CD4-positive, alpha-beta memory T cell (primary cell): ENCODE results near the gene PWP1. TPM values are rescaled to one million over a fixed set of nuclear protein-coding genes. Genes with fewer than 3 reads are reported as not detected.

Experiments
- CTCF ChIA-PET: fragments of 350-600 bp; sonication (Branson Sonifier 250); formaldehyde crosslinking; loops from one replicate; lab custom pipeline; 2021; ENCODE audit warnings: inconsistent platforms; ENCODE audit not compliant: partially characterized antibody; lab: Charles Lee
- POLR2A ChIA-PET: fragments of 350-600 bp; sonication (Branson Sonifier 250); formaldehyde crosslinking; loops from one replicate; lab custom pipeline; 2021; ENCODE audit not compliant: partially characterized antibody; lab: Charles Lee
- DNase-seq, 5 donors: peaks; one replicate each; pipeline versions ENCODE4 v3.0.0 to v3.0.0-alpha.2; 2020 to 2022; ENCODE audit warnings: mixed read lengths in 1 of 5
- H3K27ac ChIP-seq: one replicate; pipeline ENCODE4 v1.7.0; 2013; ENCODE audit warnings: low read depth, low read length
- H3K27me3 ChIP-seq: 2 replicates; pipeline ENCODE4 v1.7.0; 2013; ENCODE audit warnings: mild to moderate bottlenecking, low read length, moderate library complexity; ENCODE audit not compliant: insufficient read depth
- H3K36me3 ChIP-seq: 2 replicates; pipeline ENCODE4 v1.7.0; 2013; ENCODE audit warnings: mild to moderate bottlenecking, low read length, moderate library complexity; ENCODE audit not compliant: insufficient read depth
- H3K4me1 ChIP-seq: 2 replicates; pipeline ENCODE4 v1.7.0; 2013; ENCODE audit warnings: mild to moderate bottlenecking, low read length, moderate library complexity; ENCODE audit not compliant: insufficient read depth
- H3K4me3 ChIP-seq, 2 donors: one replicate each; pipeline ENCODE4 v1.7.0; 2013; ENCODE audit warnings: low read length in 2 of 2, mild to moderate bottlenecking in 1 of 2
- H3K9me3 ChIP-seq, 2 donors: one replicate each; pipeline ENCODE4 v1.7.0; 2013; ENCODE audit warnings: low read length in 2 of 2, control low read depth in 1 of 2; ENCODE audit not compliant: control insufficient read depth in 1 of 2
- H3K27ac Mint-ChIP-seq, 7 donors: one replicate each; pipeline ENCODE4 v1.8.0; 2020 to 2021; ENCODE audit warnings: mixed read lengths in 7 of 7, mild to moderate bottlenecking in 6 of 7, inconsistent platforms in 3 of 7, moderate library complexity in 3 of 7
- H3K27me3 Mint-ChIP-seq, 2 donors: one replicate each; pipeline ENCODE4 v1.8.0; 2020 to 2021; ENCODE audit warnings: mixed read lengths in 2 of 2
- H3K36me3 Mint-ChIP-seq, 2 donors: one replicate each; pipeline ENCODE4 v1.8.0; 2020 to 2021; ENCODE audit warnings: mixed read lengths in 2 of 2, inconsistent platforms in 1 of 2, mild to moderate bottlenecking in 1 of 2
- H3K4me1 Mint-ChIP-seq, 4 donors: one replicate each; pipeline ENCODE4 v1.8.0; 2020 to 2021; ENCODE audit warnings: mixed read lengths in 4 of 4, mild to moderate bottlenecking in 1 of 4
- H3K4me3 Mint-ChIP-seq, 8 donors: one replicate each; pipeline ENCODE4 v1.8.0; 2020 to 2021; ENCODE audit warnings: mixed read lengths in 8 of 8, mild to moderate bottlenecking in 7 of 8, moderate library complexity in 6 of 8, inconsistent platforms in 3 of 8
- H3K9me3 Mint-ChIP-seq, 8 donors: one replicate each; pipeline ENCODE4 v1.8.0; 2020 to 2021; ENCODE audit warnings: mixed read lengths in 8 of 8, mild to moderate bottlenecking in 5 of 8, inconsistent platforms in 3 of 8, moderate library complexity in 1 of 8
- intact Hi-C: fragments of 100-400 bp; cut with micrococcal nuclease; formaldehyde crosslinking; loops from one replicate; pipeline ENCODE4 v1.15.1; 2023
- polyA plus RNA-seq, 2 donors: library from polyadenylated mRNA; unstranded; fragments of 300-500 nt; fragmentation: Illumina TruSeq; gene quantifications; one replicate each; pipeline ENCODE4 v1.2.3, GENCODE V29; 2021
- total RNA-seq, 2 experiments: library from RNA; stranded (reverse); gene quantifications; one replicate each; pipeline ENCODE4 v1.2.3, GENCODE V29; 2021

PWP1 gene
- total and polyA plus RNA-seq, 4 experiments from 2014 or later: 24.3 to 73.1 (median 42.5) TPM

DNA sequence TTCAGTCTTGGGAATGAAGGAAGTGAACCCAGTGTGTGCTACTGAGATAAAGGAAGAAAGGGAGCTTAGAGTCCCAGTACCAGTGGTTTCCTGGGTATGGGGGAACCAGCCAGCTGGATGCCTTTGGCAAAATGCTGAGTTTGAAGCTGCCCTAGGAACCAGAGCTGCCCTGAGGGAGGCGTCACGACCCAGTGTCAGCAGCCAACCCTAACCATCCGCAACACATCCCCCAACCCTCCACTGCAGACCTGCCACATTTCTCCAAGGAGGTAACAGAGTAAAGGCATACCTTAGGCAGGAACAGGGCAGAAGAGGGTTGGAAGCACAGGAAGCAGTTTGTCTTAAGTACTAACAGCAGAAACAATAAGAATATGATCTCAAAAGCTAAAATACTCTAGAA, 46.8 kb downstream of the PWP1 start:
- intact Hi-C loops: no loop called here
- Histone ChIP-seq H3K36me3 (peaks cover 19% of the 10 kb centered on the region), H3K4me3 (no peak overlapping the region), H3K9me3 (no peaks in the 10 kb centered on the region), H3K4me1 (no peaks in the 10 kb centered on the region), H3K27ac (no peak overlapping the region), H3K27me3 (no peaks in the 10 kb centered on the region)
- H3K27me3 Mint-ChIP-seq: no peaks in the 10 kb centered on the region
- CTCF ChIA-PET: no interaction called here
- peak overlapping the region in 2 of 7 donors; percentile 54 to 57 for H3K27ac Mint-ChIP-seq
- H3K9me3 Mint-ChIP-seq: peaks cover 0 to 2% (median 0%) of the 10 kb centered on the region in 8 donors
- no peak overlapping the region for H3K4me3 Mint-ChIP-seq
- peaks cover 0 to 5% (median 0%) of the 10 kb centered on the region in 4 donors for H3K4me1 Mint-ChIP-seq
- POLR2A ChIA-PET: no interaction called here
- peaks cover 35 to 48% of the 10 kb centered on the region in 2 donors for H3K36me3 Mint-ChIP-seq
- no peak for DNase-seq

DNA sequence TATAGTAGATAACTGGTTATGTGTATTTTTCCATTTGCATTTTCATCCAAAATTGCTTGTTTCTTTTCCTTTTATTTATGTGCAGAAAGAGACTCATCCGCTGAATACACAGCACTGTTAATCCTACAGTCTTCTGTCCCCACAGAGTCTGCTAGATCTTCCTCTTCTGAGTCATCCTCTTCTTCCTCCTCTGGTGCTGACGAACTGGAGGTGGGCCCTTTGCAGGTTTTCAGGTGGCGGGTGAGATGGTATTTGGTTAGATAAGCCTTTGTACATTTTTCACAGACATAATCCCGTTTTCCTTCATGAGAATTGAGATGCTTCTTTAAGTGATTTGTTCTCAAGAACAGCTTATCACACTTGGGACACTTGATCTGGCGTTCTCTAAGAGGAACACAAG, 48.5 kb downstream of the PWP1 start:
- no peak for DNase-seq
- Histone ChIP-seq H3K4me1 (no peaks in the 10 kb centered on the region), H3K27me3 (no peaks in the 10 kb centered on the region), H3K4me3 (no peak overlapping the region), H3K9me3 (no peaks in the 10 kb centered on the region), H3K36me3 (peaks cover 37% of the 10 kb centered on the region), H3K27ac (no peak overlapping the region)
- peaks cover 0 to 5% (median 0%) of the 10 kb centered on the region in 4 donors for H3K4me1 Mint-ChIP-seq
- peaks cover 53 to 66% of the 10 kb centered on the region in 2 donors for H3K36me3 Mint-ChIP-seq
- H3K27me3 Mint-ChIP-seq: no peaks in the 10 kb centered on the region
- H3K4me3 Mint-ChIP-seq: no peak overlapping the region
- POLR2A ChIA-PET: no interaction called here
- CTCF ChIA-PET: no interaction called here
- no peaks in the 10 kb centered on the region for H3K9me3 Mint-ChIP-seq
- peak overlapping the region in 4 of 7 donors; percentile 32 to 70 (median 48) for H3K27ac Mint-ChIP-seq
- intact Hi-C loops: no loop called here

DNA sequence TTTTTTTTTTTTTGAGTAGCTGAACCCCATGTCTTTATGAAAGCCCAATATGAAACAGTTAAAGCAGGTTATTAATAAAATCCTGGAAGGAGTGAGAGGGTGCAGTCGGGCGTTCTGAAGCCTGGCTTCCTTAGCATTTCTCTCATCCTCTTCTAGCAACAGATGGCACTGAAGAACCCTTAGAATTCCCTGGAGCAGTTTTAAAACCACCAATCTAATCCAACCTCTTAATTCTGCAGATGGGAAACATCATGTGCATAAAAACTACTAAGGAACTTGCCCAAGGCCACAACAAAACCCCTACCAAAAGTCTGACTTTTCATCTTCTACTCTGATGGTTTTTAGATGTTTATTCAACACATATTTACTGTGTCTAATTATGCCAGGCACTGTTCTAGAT, 50.2 kb downstream of the PWP1 start:
- Mint-ChIP-seq H3K36me3 (peaks cover 64 to 78% of the 10 kb centered on the region in 2 donors), H3K9me3 (no peaks in the 10 kb centered on the region), H3K27ac (no peak overlapping the region), H3K4me1 (peaks cover 0 to 6% (median 0%) of the 10 kb centered on the region in 4 donors), H3K4me3 (no peak overlapping the region), H3K27me3 (no peaks in the 10 kb centered on the region)
- intact Hi-C loops: no loop called here
- Histone ChIP-seq H3K4me3 (no peak overlapping the region), H3K27me3 (no peaks in the 10 kb centered on the region), H3K4me1 (no peaks in the 10 kb centered on the region), H3K9me3 (no peaks in the 10 kb centered on the region), H3K36me3 (peaks cover 48% of the 10 kb centered on the region), H3K27ac (no peak overlapping the region)
- ChIA-PET POLR2A (no interaction called here), CTCF (no interaction called here)
- DNase-seq: no peak

DNA sequence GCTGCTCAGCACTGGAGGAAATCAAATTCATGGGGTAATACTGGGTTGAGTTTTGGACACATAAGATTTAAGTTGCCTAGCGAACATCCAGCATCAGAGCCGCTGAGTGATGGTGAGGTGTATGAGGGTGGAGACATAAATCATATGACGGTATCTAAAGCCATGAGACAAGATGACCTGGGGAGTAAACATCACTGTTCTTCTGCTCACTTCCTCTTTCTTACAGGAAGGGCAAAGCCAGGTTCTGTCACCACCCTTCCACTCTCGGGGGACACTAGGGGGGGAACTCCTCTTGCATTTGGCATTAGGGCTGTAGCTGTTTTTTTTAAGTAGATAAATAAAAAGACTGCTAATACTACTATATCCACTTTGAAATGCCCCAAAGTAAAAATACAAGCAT, 51.3 kb downstream of the PWP1 start:
- Histone ChIP-seq H3K27ac (no peak overlapping the region), H3K9me3 (no peaks in the 10 kb centered on the region), H3K4me1 (no peaks in the 10 kb centered on the region), H3K36me3 (peaks cover 59% of the 10 kb centered on the region), H3K4me3 (no peak overlapping the region), H3K27me3 (no peaks in the 10 kb centered on the region)
- ChIA-PET CTCF (no interaction called here), POLR2A (no interaction called here)
- intact Hi-C loops: no loop called here
- H3K27me3 Mint-ChIP-seq: no peaks in the 10 kb centered on the region
- H3K27ac Mint-ChIP-seq: peak overlapping the region in 3 of 7 donors; percentile 2 to 16 (median 2)
- no peaks in the 10 kb centered on the region for H3K9me3 Mint-ChIP-seq
- no peak for DNase-seq
- H3K36me3 Mint-ChIP-seq: peaks cover 72 to 87% of the 10 kb centered on the region in 2 donors
- no peak overlapping the region for H3K4me3 Mint-ChIP-seq
- H3K4me1 Mint-ChIP-seq: peaks cover 0 to 9% (median 0%) of the 10 kb centered on the region in 4 donors

DNA sequence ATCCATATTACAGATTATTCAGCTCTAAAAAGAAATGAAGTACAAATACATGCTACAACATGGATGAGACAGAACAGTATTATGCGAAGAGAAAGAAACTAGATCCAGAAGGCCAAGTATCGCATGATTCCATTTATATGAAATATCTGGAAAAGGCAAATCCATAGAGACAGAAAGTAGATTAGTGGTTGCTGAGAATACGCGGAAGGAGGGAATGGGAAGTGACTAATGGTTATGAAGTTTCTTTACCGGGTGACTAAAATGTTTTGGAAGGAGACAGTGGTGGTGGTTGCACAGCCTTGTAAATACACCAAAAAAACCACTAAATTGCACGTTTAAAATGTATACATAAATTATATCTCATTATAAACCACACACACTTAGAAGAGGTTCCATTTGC, 62.9 kb downstream of the PWP1 start:
- Histone ChIP-seq H3K4me1 (peaks cover 13% of the 10 kb centered on the region), H3K9me3 (no peaks in the 10 kb centered on the region), H3K27ac (no peak overlapping the region), H3K27me3 (no peaks in the 10 kb centered on the region), H3K36me3 (peaks cover 60% of the 10 kb centered on the region), H3K4me3 (no peak overlapping the region)
- peaks cover 28 to 50% of the 10 kb centered on the region in 2 donors for H3K36me3 Mint-ChIP-seq
- H3K27ac Mint-ChIP-seq: no peak overlapping the region
- DNase-seq: no peak
- no peak overlapping the region for H3K4me3 Mint-ChIP-seq
- POLR2A ChIA-PET: no interaction called here
- CTCF ChIA-PET: no interaction called here
- no peaks in the 10 kb centered on the region for H3K9me3 Mint-ChIP-seq
- H3K27me3 Mint-ChIP-seq: no peaks in the 10 kb centered on the region
- H3K4me1 Mint-ChIP-seq: peaks cover 4 to 12% (median 7%) of the 10 kb centered on the region in 4 donors
- intact Hi-C loops: no loop called here

DNA sequence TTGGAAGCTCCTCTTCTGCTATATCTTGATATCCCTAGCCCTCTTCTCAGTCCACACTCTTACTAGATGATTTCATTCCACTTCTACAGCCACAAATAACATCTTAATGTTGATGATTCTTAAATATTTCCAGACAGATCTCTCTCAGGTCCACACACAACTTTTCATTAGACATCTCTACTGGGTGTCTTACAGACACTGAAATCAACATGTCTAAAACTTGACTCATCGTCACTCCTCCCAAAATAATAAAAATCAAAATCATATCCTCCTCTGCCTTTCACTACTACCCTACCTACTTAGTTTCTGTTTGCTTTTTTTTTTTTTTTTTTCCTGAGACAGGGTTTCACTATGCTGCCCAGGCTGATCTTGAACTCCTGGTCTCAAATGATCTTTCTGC, 63.5 kb downstream of the PWP1 start:
- Mint-ChIP-seq H3K36me3 (peaks cover 33 to 52% of the 10 kb centered on the region in 2 donors), H3K9me3 (no peaks in the 10 kb centered on the region), H3K27me3 (no peaks in the 10 kb centered on the region), H3K4me1 (peaks cover 4 to 12% (median 9%) of the 10 kb centered on the region in 4 donors), H3K27ac (no peak overlapping the region), H3K4me3 (no peak overlapping the region)
- Histone ChIP-seq H3K27me3 (no peaks in the 10 kb centered on the region), H3K36me3 (peaks cover 60% of the 10 kb centered on the region), H3K4me3 (no peak overlapping the region), H3K9me3 (no peaks in the 10 kb centered on the region), H3K4me1 (peaks cover 13% of the 10 kb centered on the region), H3K27ac (no peak overlapping the region)
- ChIA-PET POLR2A (no interaction called here), CTCF (no interaction called here)
- intact Hi-C loops: no loop called here
- no peak for DNase-seq

DNA sequence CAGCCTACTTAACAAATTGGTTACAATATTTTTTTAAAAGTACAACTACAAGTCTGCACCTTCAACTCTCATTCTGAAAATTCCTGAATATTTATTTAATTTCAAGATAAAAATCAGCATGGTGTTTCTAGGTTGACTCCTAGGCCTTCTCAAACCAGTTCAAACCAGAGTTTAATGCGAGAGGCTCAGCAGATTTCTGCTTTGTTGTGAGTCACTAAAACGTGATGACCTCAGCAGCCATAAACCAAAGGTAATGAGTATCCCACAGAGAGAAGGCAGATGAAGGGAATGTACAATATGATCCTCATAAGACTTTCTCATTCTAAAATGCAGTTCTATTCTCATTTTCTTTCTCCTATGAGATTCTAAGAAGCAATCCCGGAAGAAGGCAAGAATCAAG, 73.8 kb downstream of the PWP1 start:
- POLR2A ChIA-PET: interaction anchor here (1.6 to 1.8 kb wide), 2 partner anchors 9 to 74 kb away, joined by 4 to 8 read pairs; partner anchors contain the start of gene PWP1
- CTCF ChIA-PET: interaction anchor here (0.6 kb wide), 1 partner anchor 84 kb away, joined by 3 read pairs; no protein-coding TSS in a partner anchor
- Histone ChIP-seq H3K4me3 (peak overlapping the region in 1 of 2 donors; percentile 82), H3K27me3 (no peaks in the 10 kb centered on the region), H3K27ac (peak overlapping the region; percentile 61), H3K9me3 (no peaks in the 10 kb centered on the region), H3K36me3 (peaks cover 16% of the 10 kb centered on the region), H3K4me1 (peaks cover 41% of the 10 kb centered on the region)
- Mint-ChIP-seq H3K4me1 (peaks cover 17 to 45% (median 26%) of the 10 kb centered on the region in 4 donors), H3K36me3 (peaks cover 11 to 36% of the 10 kb centered on the region in 2 donors), H3K4me3 (peak overlapping the region; percentile 72 to 95 (median 90)), H3K27me3 (no peaks in the 10 kb centered on the region), H3K9me3 (no peaks in the 10 kb centered on the region), H3K27ac (peak overlapping the region; percentile 78 to 93 (median 91))
- peak in 2 of 5 donors; percentile 14 to 64 for DNase-seq
- intact Hi-C loops: no loop called here
